T-helper 2 cell treated with Interferon-gamma antibody and Interleukin-4, amounts not matched to agents 100 ng/mL and 5 ng/mL, for 36 hours (primary cell): ENCODE data around the gene DAZAP1. TPM values are rescaled to one million over a fixed set of nuclear protein-coding genes. Genes with fewer than 3 reads are reported as not detected.

Source experiments
- intact Hi-C: fragments of 100-400 bp; cut with micrococcal nuclease; formaldehyde crosslinking; loops from one replicate; pipeline ENCODE4 v1.15.1; 2023
- total RNA-seq: library from RNA; stranded (reverse); gene quantifications from 2 replicates; pipeline ENCODE4 v1.2.3, GENCODE V29; 2022

DAZAP1 gene
- total RNA-seq, 1 donor from 2014 or later: 250 TPM

GRCh38 chr19:1455336-1456120 is 48.1 kb downstream of the DAZAP1 start:
- intact Hi-C loops: no loop called here

GRCh38 chr19:1456121-1456900 is 48.9 kb downstream of the DAZAP1 start:
- intact Hi-C loops: no loop called here

GRCh38 chr19:1457031-1457739 is 49.8 kb downstream of the DAZAP1 start:
- intact Hi-C loops: no loop called here

- intact Hi-C loops: no loop called here
These were observed 50.5 kb downstream of the DAZAP1 start for GRCh38 chr19:1457892-1458291.

GRCh38 chr19:1459479-1459878 is 52.1 kb downstream of the DAZAP1 start:
- intact Hi-C loops: no loop called here

- intact Hi-C loops: loop anchor here (10.0 kb wide), 1 partner anchor 294 kb away; the partner anchor contains the start of gene ONECUT3
These were observed 52.9 kb downstream of the DAZAP1 start for GRCh38 chr19:1460033-1460995.

- intact Hi-C loops: loop anchor here (10.0 kb wide), 1 partner anchor 293 kb away; the partner anchor contains the start of gene ONECUT3
These were observed 54.5 kb downstream of the DAZAP1 start for GRCh38 chr19:1461862-1462261.

GRCh38 chr19:1465191-1466016 is 58.0 kb downstream of the DAZAP1 start:
- intact Hi-C loops: loop anchor here (10.0 kb wide), 1 partner anchor 289 kb away; the partner anchor contains the start of gene ONECUT3

GRCh38 chr19:1466018-1466460 is 58.7 kb downstream of the DAZAP1 start:
- intact Hi-C loops: loop anchor here (10.0 kb wide), 1 partner anchor 289 kb away; the partner anchor contains the start of gene ONECUT3

GRCh38 chr19:1466461-1467214 is 59.3 kb downstream of the DAZAP1 start:
- intact Hi-C loops: loop anchor here (10.0 kb wide), 1 partner anchor 288 kb away; the partner anchor contains the start of gene ONECUT3

GRCh38 chr19:1467215-1467489 is 59.8 kb downstream of the DAZAP1 start:
- intact Hi-C loops: loop anchor here (10.0 kb wide), 1 partner anchor 288 kb away; the partner anchor contains the start of gene ONECUT3

GRCh38 chr19:1467490-1468273 is 60.3 kb downstream of the DAZAP1 start:
- intact Hi-C loops: loop anchor here (10.0 kb wide), 1 partner anchor 287 kb away; the partner anchor contains the start of gene ONECUT3

GRCh38 chr19:1468274-1468820 is 61.0 kb downstream of the DAZAP1 start:
- intact Hi-C loops: loop anchor here (10.0 kb wide), 1 partner anchor 286 kb away; the partner anchor contains the start of gene ONECUT3

- intact Hi-C loops: loop anchor here (10.0 kb wide), 1 partner anchor 286 kb away; the partner anchor contains the start of gene ONECUT3
These were observed 61.5 kb downstream of the DAZAP1 start for GRCh38 chr19:1468821-1469254.

GRCh38 chr19:1469255-1470054 is 62.1 kb downstream of the DAZAP1 start:
- intact Hi-C loops: loop anchor here (2.0 to 10.0 kb wide), 3 partner anchors 31 to 285 kb away; partner anchors contain the start of genes ADAMTSL5, ONECUT3 and RPS15

- intact Hi-C loops: loop anchor here (2.0 to 5.0 kb wide), 2 partner anchors 31 to 42 kb away; partner anchors contain the start of genes ADAMTSL5 and RPS15
These were observed 62.6 kb downstream of the DAZAP1 start for GRCh38 chr19:1470055-1470304.
